WI38 (cell line): ENCODE measurements around the gene ZNF182.
"Not testable (repeated sequence)": the region's sequence is repeated elsewhere in the genome, so short reads cannot be mapped to it uniquely, and the experiment has no call there.

Source experiments
- H3K4me3 ChIP-seq: 2 replicates; pipeline ENCODE4 v1.5.1; 2011; ENCODE audit warnings: low read depth, mild to moderate bottlenecking, control low read depth, low read length
- TF ChIP-seq, protein P1 (sequence below): IDR thresholded peaks from 2 replicates; pipeline ENCODE4 v1.5.1; 2012; ENCODE audit warnings: low read depth, mild to moderate bottlenecking, control low read depth, low read length

Gene ZNF182

DNA sequence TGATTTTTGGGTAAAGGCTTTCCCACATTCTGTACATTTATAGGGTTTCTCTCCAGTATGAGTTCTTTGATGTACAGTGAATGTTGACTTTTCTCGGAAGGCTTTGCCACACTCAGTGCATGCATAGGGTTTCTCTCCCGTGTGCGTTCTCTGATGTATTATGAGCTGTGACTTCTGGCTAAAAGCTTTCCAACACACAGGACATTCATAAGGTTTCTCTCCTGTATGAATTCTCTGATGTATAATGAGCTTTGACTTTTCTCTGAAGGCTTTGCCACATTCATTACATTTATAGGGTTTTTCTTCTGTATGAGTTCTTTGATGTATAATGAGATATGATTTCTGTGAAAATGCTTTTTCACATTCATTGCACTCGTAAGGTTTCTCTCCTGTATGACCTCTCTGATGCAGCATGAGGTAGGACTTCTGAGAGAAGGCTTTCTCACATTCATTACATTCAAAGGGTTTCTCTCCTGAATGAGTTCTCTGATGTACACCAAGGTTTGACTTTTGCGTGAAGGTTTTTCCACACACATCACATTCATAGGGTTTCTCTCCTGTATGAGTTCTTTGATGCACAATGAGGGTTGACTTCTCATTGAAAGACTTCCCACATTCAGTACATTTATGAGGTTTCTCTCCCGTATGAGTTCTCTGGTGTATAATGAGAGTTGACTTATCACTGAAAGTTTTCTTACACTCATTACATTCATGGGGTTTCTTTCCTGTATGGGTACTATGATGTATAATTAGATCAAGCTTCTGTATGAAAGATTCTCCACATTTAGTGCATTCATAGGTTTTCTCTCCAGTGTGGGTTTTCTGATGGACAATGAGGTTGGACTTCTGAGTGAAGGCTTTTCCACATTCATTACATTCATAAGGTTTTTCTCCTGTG is 27.3 kb downstream of the ZNF182 start:
- TF ChIP-seq, protein P1, sequence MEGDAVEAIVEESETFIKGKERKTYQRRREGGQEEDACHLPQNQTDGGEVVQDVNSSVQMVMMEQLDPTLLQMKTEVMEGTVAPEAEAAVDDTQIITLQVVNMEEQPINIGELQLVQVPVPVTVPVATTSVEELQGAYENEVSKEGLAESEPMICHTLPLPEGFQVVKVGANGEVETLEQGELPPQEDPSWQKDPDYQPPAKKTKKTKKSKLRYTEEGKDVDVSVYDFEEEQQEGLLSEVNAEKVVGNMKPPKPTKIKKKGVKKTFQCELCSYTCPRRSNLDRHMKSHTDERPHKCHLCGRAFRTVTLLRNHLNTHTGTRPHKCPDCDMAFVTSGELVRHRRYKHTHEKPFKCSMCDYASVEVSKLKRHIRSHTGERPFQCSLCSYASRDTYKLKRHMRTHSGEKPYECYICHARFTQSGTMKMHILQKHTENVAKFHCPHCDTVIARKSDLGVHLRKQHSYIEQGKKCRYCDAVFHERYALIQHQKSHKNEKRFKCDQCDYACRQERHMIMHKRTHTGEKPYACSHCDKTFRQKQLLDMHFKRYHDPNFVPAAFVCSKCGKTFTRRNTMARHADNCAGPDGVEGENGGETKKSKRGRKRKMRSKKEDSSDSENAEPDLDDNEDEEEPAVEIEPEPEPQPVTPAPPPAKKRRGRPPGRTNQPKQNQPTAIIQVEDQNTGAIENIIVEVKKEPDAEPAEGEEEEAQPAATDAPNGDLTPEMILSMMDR: no peak
- H3K4me3 ChIP-seq: no peak overlapping the region

- no peak overlapping the region for H3K4me3 ChIP-seq
- TF ChIP-seq, protein P1: no peak
Observed at GRCh38 chrX:47973235-47973634, 30.6 kb downstream of the ZNF182 start.

DNA sequence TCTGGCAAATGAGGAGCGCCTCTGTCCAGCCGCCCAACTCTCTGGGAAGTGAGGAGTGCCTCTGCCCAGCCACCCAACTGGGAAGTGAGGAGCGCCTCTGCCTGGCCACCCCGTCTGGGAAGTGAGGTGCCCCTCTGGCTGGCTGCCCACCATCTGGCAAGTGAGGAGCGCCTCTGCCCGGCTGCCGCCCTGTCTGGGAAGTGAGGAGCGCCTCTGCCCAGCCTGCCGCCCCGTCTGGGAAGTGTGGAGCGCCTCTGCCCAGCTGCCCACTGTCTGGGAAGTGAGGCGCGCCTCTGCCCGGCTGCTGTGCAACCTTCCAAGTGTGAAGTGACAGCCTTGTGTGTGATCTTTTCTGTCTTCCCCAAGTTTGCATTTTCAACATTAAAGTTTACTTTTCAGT is 38.3 kb downstream of the ZNF182 start:
- H3K4me3 ChIP-seq: not testable (repeated sequence)

DNA sequence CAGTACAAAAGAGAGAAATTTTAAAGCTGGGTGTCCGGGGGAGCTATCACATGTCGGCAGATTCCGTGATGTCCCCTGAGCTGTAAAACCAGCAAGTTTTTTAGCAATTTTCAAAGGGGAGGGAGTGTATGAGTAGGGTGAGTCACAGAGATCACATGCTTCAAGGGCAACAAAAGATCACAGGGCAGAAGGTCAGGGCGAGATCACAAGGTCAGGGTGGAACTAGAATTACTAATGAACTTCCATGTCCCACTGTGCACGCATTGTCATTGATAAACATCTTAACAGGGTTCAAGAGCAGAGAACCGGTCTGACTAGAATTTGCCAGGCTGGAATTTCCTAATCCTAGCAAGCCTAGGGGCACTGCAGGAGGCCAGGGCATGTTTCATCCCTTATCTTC is 42.0 kb downstream of the ZNF182 start:
- not testable (repeated sequence) for H3K4me3 ChIP-seq

DNA sequence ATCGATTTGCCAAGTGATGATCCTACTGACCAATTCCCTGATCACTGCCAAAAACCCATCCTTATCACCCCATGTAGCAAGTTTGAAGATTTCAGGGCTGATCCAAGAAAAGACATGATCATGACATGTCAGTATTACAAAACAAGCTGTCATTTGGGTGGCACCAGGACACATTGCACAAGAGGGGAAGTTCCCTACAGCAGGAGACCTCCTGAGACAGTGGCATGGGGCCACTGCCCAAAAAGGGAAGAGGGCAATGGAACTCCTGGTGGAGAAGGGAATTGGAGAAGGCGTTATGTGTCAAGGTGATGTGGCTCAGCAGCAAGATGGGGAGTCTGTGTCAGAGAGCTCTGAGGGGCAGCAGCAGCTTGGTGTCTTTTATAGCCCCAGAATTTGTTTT is 43.4 kb downstream of the ZNF182 start:
- TF ChIP-seq, protein P1: no peak
- H3K4me3 ChIP-seq: no peak overlapping the region

DNA sequence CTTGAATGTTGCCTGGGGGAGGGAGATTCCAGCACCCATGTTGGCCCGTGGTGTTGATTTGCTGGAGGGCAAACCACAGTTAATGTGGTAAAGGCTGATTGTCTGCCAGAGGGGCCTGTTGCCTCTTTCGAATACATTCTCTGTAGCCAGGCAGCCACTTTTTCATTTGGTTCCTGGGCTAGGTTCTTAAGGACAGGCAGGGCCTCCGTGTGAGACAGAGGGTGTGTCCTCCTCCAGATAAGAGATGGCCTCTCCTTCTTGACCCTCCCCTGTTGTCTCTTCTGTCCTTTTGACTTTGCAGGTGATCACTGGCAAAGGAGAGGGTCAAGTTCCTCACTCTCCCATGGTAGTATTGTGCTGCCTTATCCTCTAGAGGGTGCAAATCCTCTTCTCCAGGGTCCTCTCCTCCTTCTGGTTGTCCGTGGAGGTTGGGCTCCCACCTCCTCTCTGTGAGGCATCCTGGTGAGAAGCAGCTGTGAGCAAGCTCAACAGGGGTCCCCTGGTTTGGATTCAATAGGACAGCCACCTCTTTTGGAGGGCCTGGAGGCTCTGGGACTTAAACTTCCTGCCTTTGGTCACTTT is 44.9 kb downstream of the ZNF182 start:
- TF ChIP-seq, protein P1: no peak
- H3K4me3 ChIP-seq: no peak overlapping the region

DNA sequence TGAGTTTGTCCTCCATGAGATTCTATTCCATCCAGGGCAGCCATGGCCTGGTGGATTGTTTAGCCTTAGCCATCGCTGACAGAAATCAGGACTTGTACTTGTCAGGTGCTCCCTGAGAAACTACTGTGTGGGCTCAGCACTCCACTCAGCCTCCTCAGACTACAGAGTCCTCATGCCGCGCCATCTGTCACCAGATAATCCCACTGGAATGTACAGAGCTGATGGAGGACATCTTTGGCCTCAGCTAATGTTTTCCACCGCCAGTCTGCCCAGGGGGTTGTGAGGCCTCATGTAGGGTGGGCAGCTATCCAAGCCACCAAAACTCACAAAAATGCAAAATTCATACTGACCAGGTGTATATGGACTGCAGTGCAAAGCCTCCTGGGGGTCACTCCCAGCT is 45.6 kb downstream of the ZNF182 start:
- H3K4me3 ChIP-seq: not testable (repeated sequence)

DNA sequence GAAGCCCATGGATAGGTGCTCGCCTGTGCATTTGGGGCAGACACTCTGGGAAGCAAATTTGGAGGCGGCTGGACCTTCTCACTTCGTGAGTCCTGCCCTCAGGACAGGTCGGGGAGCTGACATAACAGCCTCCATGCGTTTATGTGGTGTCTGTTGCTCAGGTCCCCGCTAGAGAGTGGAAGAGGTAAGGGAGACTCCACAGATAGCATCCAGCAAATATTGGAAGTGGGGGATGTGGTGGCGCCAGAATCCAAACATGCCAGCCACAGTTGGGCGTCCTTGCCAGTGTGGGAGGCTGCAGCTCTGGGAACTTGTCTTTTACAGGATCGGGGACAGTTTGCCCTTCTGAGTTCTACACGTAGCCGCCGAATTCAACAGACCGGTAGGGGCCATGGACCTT is 47.8 kb downstream of the ZNF182 start:
- H3K4me3 ChIP-seq: no peak overlapping the region
- TF ChIP-seq, protein P1: no peak

DNA sequence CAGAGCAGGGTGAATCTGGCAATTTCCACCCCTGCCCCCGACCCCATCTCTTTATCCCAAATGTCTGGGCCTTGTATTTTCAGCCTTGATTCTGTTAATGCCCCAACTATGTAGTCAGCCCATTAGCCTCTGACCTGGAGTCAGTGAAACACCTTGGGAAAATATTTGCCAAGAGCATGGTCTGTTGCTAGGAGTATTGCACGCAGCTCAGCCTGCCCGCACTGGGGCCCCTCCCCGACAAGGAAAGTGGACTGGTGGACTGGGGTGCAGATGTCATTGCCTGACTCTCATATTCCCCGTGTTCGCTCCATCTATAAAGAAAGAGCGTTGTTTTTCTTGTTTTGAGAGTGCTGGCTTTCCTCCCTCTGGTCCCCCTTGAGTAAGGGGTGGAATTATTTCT is 48.5 kb downstream of the ZNF182 start:
- H3K4me3 ChIP-seq: not testable (repeated sequence)
